ENCODE data around the gene AARS2. TPM values are rescaled to one million over a fixed set of nuclear protein-coding genes. Genes with fewer than 3 reads are reported as not detected.

The AARS2 gene
- total and polyA plus RNA-seq, 9 of the 15 experiments (the other 6 are each of a cell fraction or from before 2014, with no cell fraction given): 0.97 to 34.0 (median 18.3) TPM

DNA sequence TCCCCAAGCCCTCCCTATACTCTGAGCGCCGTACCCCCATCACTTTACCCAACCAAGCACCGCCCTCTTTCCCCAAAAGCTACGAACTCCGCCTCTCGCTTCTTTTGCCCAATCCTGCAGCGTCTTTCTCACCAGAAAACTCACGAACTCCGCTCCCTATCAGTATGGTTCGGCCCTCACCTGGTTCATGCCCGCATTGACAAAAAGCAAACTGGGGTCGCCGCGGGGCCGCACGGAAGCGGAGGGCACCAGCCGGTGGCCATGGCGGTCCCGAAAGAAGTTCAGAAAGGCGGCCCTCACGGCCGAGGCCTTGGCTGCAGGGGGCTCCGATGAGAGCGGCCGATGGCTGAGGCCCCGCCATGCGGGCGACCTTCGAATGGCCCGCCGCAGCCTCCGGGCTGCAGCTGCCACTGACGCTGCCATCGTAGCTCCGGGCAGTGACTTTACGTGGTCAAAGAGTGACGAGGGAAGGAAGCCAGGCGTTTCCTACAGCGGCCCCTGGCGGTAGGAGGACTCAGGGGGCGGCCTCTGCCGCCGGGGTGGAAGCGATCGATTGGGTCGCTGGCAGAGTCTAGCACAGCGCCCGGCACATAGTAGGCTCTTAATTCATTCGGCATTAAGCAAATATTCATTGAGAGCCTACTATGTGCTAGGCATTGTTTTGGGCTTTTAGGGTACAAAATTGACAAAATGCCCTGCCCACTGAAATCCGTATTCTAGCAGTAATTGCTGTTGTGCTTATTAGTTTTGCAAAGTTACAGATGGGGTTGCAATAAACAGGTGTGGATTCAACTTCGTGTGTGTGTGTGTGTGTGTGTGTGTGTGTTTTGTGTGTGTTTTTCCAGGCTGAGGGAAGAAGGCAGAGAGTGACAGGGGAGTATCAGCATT, at the start of gene AARS2 (continued):
- TF ChIP-seq, protein P1, sequence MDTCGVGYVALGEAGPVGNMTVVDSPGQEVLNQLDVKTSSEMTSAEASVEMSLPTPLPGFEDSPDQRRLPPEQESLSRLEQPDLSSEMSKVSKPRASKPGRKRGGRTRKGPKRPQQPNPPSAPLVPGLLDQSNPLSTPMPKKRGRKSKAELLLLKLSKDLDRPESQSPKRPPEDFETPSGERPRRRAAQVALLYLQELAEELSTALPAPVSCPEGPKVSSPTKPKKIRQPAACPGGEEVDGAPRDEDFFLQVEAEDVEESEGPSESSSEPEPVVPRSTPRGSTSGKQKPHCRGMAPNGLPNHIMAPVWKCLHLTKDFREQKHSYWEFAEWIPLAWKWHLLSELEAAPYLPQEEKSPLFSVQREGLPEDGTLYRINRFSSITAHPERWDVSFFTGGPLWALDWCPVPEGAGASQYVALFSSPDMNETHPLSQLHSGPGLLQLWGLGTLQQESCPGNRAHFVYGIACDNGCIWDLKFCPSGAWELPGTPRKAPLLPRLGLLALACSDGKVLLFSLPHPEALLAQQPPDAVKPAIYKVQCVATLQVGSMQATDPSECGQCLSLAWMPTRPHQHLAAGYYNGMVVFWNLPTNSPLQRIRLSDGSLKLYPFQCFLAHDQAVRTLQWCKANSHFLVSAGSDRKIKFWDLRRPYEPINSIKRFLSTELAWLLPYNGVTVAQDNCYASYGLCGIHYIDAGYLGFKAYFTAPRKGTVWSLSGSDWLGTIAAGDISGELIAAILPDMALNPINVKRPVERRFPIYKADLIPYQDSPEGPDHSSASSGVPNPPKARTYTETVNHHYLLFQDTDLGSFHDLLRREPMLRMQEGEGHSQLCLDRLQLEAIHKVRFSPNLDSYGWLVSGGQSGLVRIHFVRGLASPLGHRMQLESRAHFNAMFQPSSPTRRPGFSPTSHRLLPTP (IDR thresholded peaks at IDR 0.05; ENCODE audit: borderline replicate concordance, extremely low read depth, insufficient read length): no peak
- TF ChIP-seq TAF9B (IDR thresholded peaks at IDR 0.05; ENCODE audit: partially characterized antibody) (peak; percentile 93), ZNF785 (CRISPR knock-in tag; IDR thresholded peaks at IDR 0.05) (no peak), POLR2B (IDR thresholded peaks at IDR 0.05; ENCODE audit: low read depth, partially characterized antibody) (peak; percentile 88), ILK (tag; IDR thresholded peaks at IDR 0.05; ENCODE audit: borderline replicate concordance, low read depth) (no peak), ZNF217 (CRISPR knock-in tag; IDR thresholded peaks at IDR 0.05) (no peak), TCF3 (CRISPR knock-in tag; IDR thresholded peaks at IDR 0.05) (no peak; the same call in 1 of the 2 replicates), ZNF76 (CRISPR knock-in tag; IDR thresholded peaks at IDR 0.05; ENCODE audit: borderline replicate concordance) (no peak), THAP12 (CRISPR knock-in tag; IDR thresholded peaks at IDR 0.05) (peak; percentile 100), ZNF780A (CRISPR knock-in tag; IDR thresholded peaks at IDR 0.05) (no peak), NUFIP1 (IDR thresholded peaks at IDR 0.05; ENCODE audit: partially characterized antibody) (no peak), PBX2 (CRISPR knock-in tag; IDR thresholded peaks at IDR 0.05; ENCODE audit: low read depth) (no peak), PBX2 (tag; conservative IDR thresholded peaks at IDR 0.05; ENCODE audit: low read depth) (no peak), ZNF347 (CRISPR knock-in tag; IDR thresholded peaks at IDR 0.05; ENCODE audit: low read depth) (no peak), PTTG1 (tag; IDR thresholded peaks at IDR 0.05; ENCODE audit: low read depth) (no peak)
- TF ChIP-seq, protein P2, sequence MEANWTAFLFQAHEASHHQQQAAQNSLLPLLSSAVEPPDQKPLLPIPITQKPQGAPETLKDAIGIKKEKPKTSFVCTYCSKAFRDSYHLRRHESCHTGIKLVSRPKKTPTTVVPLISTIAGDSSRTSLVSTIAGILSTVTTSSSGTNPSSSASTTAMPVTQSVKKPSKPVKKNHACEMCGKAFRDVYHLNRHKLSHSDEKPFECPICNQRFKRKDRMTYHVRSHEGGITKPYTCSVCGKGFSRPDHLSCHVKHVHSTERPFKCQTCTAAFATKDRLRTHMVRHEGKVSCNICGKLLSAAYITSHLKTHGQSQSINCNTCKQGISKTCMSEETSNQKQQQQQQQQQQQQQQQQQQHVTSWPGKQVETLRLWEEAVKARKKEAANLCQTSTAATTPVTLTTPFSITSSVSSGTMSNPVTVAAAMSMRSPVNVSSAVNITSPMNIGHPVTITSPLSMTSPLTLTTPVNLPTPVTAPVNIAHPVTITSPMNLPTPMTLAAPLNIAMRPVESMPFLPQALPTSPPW (CRISPR knock-in tag; IDR thresholded peaks at IDR 0.05): peak; percentile 69
- TF ChIP-seq, protein P3, sequence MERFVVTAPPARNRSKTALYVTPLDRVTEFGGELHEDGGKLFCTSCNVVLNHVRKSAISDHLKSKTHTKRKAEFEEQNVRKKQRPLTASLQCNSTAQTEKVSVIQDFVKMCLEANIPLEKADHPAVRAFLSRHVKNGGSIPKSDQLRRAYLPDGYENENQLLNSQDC (CRISPR knock-in tag; IDR thresholded peaks at IDR 0.05): peak; percentile 94; the same call in 1 of the 2 replicates
